A673 (cell line): Measurements from ENCODE around the gene SLN. TPM values are rescaled to one million over a fixed set of nuclear protein-coding genes. Genes with fewer than 3 reads are reported as not detected.

Source experiments
- BruUV-seq: library from RNA; stranded (reverse); fragments of 400-500 nt; replicated peaks from 2 replicates; lab custom pipeline; 2021; lab: Mats Ljungman, UMichigan
- CTCF ChIA-PET: fragments of 300-600 bp; sonication (Branson Sonifier 250); formaldehyde crosslinking; loops from one replicate; lab custom pipeline; 2022; ENCODE audit warnings: antibody characterized with exemption; lab: Charles Lee
- POLR2A ChIA-PET: fragments of 300-600 bp; sonication (Branson Sonifier 250); formaldehyde crosslinking; loops from one replicate; lab custom pipeline; 2022; ENCODE audit warnings: antibody characterized with exemption; ENCODE audit not compliant: low non-redundant PET; lab: Charles Lee
- DNase-seq: peaks from one replicate; pipeline ENCODE4 v3.0.0-alpha.2; 2015; ENCODE audit warnings: low spot score
- H3K27ac ChIP-seq: fragments of 200-600 bp; sonication (generic); 2 replicates; pipeline ENCODE4 v1.5.1; 2016; ENCODE audit warnings: mixed run types, low read depth, mild to moderate bottlenecking, mixed read lengths, antibody characterized with exemption, low read length; ENCODE audit not compliant: poor library complexity, severe bottlenecking
- H3K27me3 ChIP-seq: fragments of 200-600 bp; sonication (generic); replicated peaks from 2 replicates; pipeline ENCODE4 v1.6.1; 2017; ENCODE audit warnings: mixed run types, low read depth, mild to moderate bottlenecking, mixed read lengths, antibody characterized with exemption, low read length; ENCODE audit not compliant: insufficient read depth, poor library complexity
- H3K36me3 ChIP-seq: fragments of 200-600 bp; sonication (generic); 2 replicates; pipeline ENCODE4 v1.6.1; 2016; ENCODE audit warnings: mixed run types, mild to moderate bottlenecking, mixed read lengths, antibody characterized with exemption, low read length; ENCODE audit not compliant: insufficient read depth, poor library complexity, severe bottlenecking
- H3K4me1 ChIP-seq: fragments of 200-600 bp; sonication (generic); 2 replicates; pipeline ENCODE4 v1.6.1; 2017; ENCODE audit warnings: mixed run types, mild to moderate bottlenecking, mixed read lengths, antibody characterized with exemption, low read length; ENCODE audit not compliant: insufficient read depth, poor library complexity, severe bottlenecking
- H3K4me3 ChIP-seq: fragments of 200-600 bp; sonication (generic); 2 replicates; pipeline ENCODE4 v1.5.1; 2016; ENCODE audit warnings: low read depth, mixed run types, mild to moderate bottlenecking, mixed read lengths, low read length; ENCODE audit not compliant: poor library complexity, severe bottlenecking
- H3K9me3 ChIP-seq: fragments of 200-600 bp; sonication (generic); 2 replicates; pipeline ENCODE4 v1.6.1; 2016; ENCODE audit warnings: mixed run types, low read depth, mild to moderate bottlenecking, mixed read lengths, antibody characterized with exemption, low read length; ENCODE audit not compliant: poor library complexity, severe bottlenecking
- CTCF ChIP-seq: fragments of 300-800, 200-600 bp; sonication (generic); conservative IDR thresholded peaks from 2 replicates; pipeline ENCODE4 v1.5.1; 2017; ENCODE audit warnings: low read depth, mild to moderate bottlenecking, antibody characterized with exemption, low read length, moderate library complexity, mixed read lengths
- EZH2 ChIP-seq: fragments of 200-600 bp; sonication (generic); IDR thresholded peaks from 2 replicates; pipeline ENCODE4 v1.6.1; 2017; ENCODE audit warnings: borderline replicate concordance, low read depth, mild to moderate bottlenecking, mixed read lengths, antibody characterized with exemption, low read length; ENCODE audit not compliant: poor library complexity, severe bottlenecking
- intact Hi-C: fragments of 100-400 bp; cut with micrococcal nuclease; formaldehyde crosslinking; loops from one replicate; pipeline ENCODE4 v1.10.0; 2022; ENCODE audit not compliant: unreplicated experiment
- total RNA-seq: library from RNA; stranded (reverse); gene quantifications from 2 replicates; pipeline ENCODE4 v1.2.3, GENCODE V29; 2021

Gene SLN
- total RNA-seq, 1 experiment from 2014 or later: 0.58 TPM

- POLR2A ChIA-PET: no interaction called here
- CTCF ChIA-PET: no interaction called here
Measured at GRCh38 chr11:107732689-107733051, 20.8 kb upstream of the SLN start.

GRCh38 chr11:107731941-107732688 lies 20.3 kb upstream of the SLN start:
- peak; percentile 21 for DNase-seq
- Histone ChIP-seq H3K9me3 (no peaks in the 10 kb centered on the region), H3K27me3 (peaks cover 10% of the 10 kb centered on the region), H3K36me3 (no peaks in the 10 kb centered on the region), H3K27ac (no peak overlapping the region), H3K4me1 (peaks cover 10% of the 10 kb centered on the region), H3K4me3 (no peak overlapping the region)
- intact Hi-C loops: no loop called here
- POLR2A ChIA-PET: no interaction called here
- TF ChIP-seq CTCF (no peak), EZH2 (no peak)
- CTCF ChIA-PET: no interaction called here
- BruUV-seq: no TSS peak

More at GRCh38 chr11:107732689-107733051, 20.8 kb upstream of the SLN start:
- no peak for DNase-seq
- intact Hi-C loops: no loop called here
- BruUV-seq: no TSS peak
- Histone ChIP-seq H3K4me3 (no peak overlapping the region), H3K27me3 (peaks cover 5% of the 10 kb centered on the region), H3K27ac (no peak overlapping the region), H3K4me1 (peaks cover 10% of the 10 kb centered on the region), H3K36me3 (no peaks in the 10 kb centered on the region), H3K9me3 (no peaks in the 10 kb centered on the region)
- no peak for TF ChIP-seq EZH2
- no peak for TF ChIP-seq CTCF

- no peak for DNase-seq
- BruUV-seq: no TSS peak
- TF ChIP-seq CTCF: no peak
- no peak for TF ChIP-seq EZH2
Measured at GRCh38 chr11:107722662-107723061, 10.8 kb upstream of the SLN start.

More at GRCh38 chr11:107722662-107723061, 10.8 kb upstream of the SLN start:
- Histone ChIP-seq H3K27ac (no peak overlapping the region), H3K4me3 (no peak overlapping the region), H3K27me3 (peaks cover 36% of the 10 kb centered on the region), H3K4me1 (no peaks in the 10 kb centered on the region), H3K36me3 (no peaks in the 10 kb centered on the region), H3K9me3 (no peaks in the 10 kb centered on the region)
- CTCF ChIA-PET: no interaction called here
- intact Hi-C loops: no loop called here
- POLR2A ChIA-PET: no interaction called here
